ENCODE measurements around the gene ZHX3. TPM values are rescaled to one million over a fixed set of nuclear protein-coding genes. Genes with fewer than 3 reads are reported as not detected.

Gene ZHX3
- total RNA-seq, 2 donors from 2014 or later = 10.9 to 11.9 TPM

DNA sequence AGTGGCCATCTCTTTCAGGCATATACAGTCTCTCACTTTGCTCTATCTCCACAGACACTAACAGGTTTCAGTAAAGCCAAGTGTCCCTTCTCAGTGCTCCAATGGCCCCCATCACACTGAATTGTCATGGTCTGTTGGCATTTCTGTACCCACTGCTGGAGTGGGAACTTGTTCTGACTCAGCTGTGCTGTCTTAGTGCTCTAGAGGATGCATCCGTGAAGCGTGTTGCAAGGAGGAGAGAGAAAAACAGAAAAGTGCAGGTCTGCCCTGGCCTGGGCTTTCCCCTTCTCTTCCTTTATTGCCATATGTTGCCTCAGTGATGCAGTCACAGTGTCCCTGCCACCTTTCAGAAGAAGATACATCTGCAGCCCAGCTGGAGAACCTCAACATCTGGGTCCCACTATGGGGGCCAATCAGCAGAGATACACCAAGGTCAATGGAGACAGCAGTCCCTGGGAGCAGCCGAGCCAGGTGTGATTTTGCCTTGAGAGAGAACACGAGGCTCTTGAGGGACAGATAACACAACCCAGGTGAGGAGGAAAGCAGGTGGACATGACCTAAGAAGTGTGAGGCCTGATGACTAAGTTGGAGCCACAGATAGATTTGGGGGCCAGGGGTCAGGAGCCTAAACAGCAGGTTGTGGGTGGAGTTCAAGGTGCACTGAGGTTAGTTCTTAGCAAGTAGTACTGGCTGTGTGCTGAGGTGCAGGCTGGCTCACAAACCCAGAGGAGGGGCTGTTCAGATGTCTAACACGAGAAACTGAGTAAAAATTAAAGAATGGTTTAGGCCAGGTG is 185.7 kb downstream of the ZHX3 start:
- no peak overlapping the region for H3K4me3 ChIP-seq
- H3K4me1 ChIP-seq = peaks cover 6% of the 10 kb centered on the region
- intact Hi-C loops (cut with DNase I) = no loop called here
- ATAC-seq (no peak), DNase-seq (no peak)
- 51 to 78% methylated on average over 5 of the region's 5 CpGs for WGBS, 2 donors
- no peaks in the 10 kb centered on the region for H3K27me3 ChIP-seq
- no peak overlapping the region for H3K27ac ChIP-seq
- TF ChIP-seq, protein P1, sequence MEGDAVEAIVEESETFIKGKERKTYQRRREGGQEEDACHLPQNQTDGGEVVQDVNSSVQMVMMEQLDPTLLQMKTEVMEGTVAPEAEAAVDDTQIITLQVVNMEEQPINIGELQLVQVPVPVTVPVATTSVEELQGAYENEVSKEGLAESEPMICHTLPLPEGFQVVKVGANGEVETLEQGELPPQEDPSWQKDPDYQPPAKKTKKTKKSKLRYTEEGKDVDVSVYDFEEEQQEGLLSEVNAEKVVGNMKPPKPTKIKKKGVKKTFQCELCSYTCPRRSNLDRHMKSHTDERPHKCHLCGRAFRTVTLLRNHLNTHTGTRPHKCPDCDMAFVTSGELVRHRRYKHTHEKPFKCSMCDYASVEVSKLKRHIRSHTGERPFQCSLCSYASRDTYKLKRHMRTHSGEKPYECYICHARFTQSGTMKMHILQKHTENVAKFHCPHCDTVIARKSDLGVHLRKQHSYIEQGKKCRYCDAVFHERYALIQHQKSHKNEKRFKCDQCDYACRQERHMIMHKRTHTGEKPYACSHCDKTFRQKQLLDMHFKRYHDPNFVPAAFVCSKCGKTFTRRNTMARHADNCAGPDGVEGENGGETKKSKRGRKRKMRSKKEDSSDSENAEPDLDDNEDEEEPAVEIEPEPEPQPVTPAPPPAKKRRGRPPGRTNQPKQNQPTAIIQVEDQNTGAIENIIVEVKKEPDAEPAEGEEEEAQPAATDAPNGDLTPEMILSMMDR (IDR thresholded peaks at IDR 0.05) = no peak
- TF ChIP-seq POLR2A (IDR thresholded peaks at IDR 0.05) = no peak
- no peaks in the 10 kb centered on the region for H3K9me3 ChIP-seq
- H3K36me3 ChIP-seq (replicated peaks in 1 of 2; ENCODE audit: insufficient read depth in 1 of 2, low read depth in 2 of 2) = no peaks in the 10 kb centered on the region

Small RNAs within 50 kb of the gene (microRNA-seq; reads per million reads assigned to microRNA genes)
- gene MIR6871 (ENCODE audit: borderline number of aligned reads in 2 of 2, borderline replicate concordance in 2 of 2) = 0 reads per million in 2 donors

Small RNAs within 50 kb of the gene (small RNA-seq; reads per million reads assigned to genes)
- gene AL022394.1 (not detected), gene MIR6871 (not detected), gene RN7SL615P (not detected)

Other genes starting within 250 kb of the ZHX3 start
- 10 to 100 TPM; 40.0 to 87.7 TPM for gene PLCG1, start 180.2 kb downstream of the ZHX3 start, total RNA-seq
- gene LPIN3, start 23.1 kb upstream of the ZHX3 start, total RNA-seq = 10 to 100 TPM; 11.9 to 50.1 TPM
- under 1 TPM in 1 of 2 donors, not detected in 1; 0.26 TPM for gene EMILIN3, start 49.1 kb upstream of the ZHX3 start, total RNA-seq